Prostate gland (tissue), 2 donors: ENCODE measurements around the gene RAB27B.

ENCODE experiments used
- CTCF ChIP-seq, 4 experiments: fragments of 200-600 bp in 2 of 4; fragments of 450-650 bp in 2 of 4; sonication (generic) in 2 of 4; IDR thresholded peaks; 1 replicate in 3 of 4; 2 replicates in 1 of 4; pipeline ENCODE4 v1.5.1; 2016 to 2019; ENCODE audit warnings: antibody characterized with exemption in 4 of 4, mild to moderate bottlenecking in 2 of 4, moderate library complexity in 2 of 4
- POLR2A ChIP-seq: fragments of 450-650 bp; IDR thresholded peaks from one replicate; pipeline ENCODE4 v1.6.1; 2016; ENCODE audit warnings: antibody characterized with exemption, mild to moderate bottlenecking

GRCh38 chr18:54873884-54874255 is 45.6 kb downstream of the RAB27B start:
- no peak for TF ChIP-seq CTCF (IDR thresholded peaks at IDR 0.05)
- no peak for TF ChIP-seq POLR2A
